GM12892 (cell line): Measurements from ENCODE around the gene TSACC.

ENCODE experiments used
- POLR2A ChIP-seq: IDR thresholded peaks from 2 replicates; pipeline ENCODE4 v1.6.1; 2011; ENCODE audit warnings: low read depth, low read length, control low read depth
- TAF1 ChIP-seq: IDR thresholded peaks from 2 replicates; pipeline ENCODE4 v1.6.1; 2011; ENCODE audit warnings: low read depth, mild to moderate bottlenecking, control low read depth, low read length, borderline replicate concordance

GRCh38 chr1:156360534-156360933 is 22.2 kb downstream of the TSACC start:
- no peak for TF ChIP-seq POLR2A
- TF ChIP-seq TAF1 = no peak
